NCI-H2227 (cell line): Measurements from ENCODE around the gene DARS2.
A peak's percentile ranks its signal among the peaks of the same experiment; 100 is the strongest.
"Not testable (repeated sequence)": the region's sequence is repeated elsewhere in the genome, so short reads cannot be mapped to it uniquely, and the experiment has no call there.

Experiments
- DNase-seq: peaks from one replicate; lab custom pipeline; 2025; ENCODE audit not compliant: unreplicated experiment; lab: John Stamatoyannopoulos, UW

The DARS2 gene

GRCh38 chr1:173824315-173825081, at the start of gene DARS2, which contains the start of gene CENPL:
DARS2 (plus strand) TSS chr1:173824673; CDS start chr1:173825230, 557 bp downstream.
CENPL (minus strand) TSS chr1:173824883; CDS start chr1:173811299, 13,584 bp downstream.
- peak; percentile 98 for DNase-seq

GRCh38 chr1:173775578-173776226, 48.8 kb upstream of the DARS2 start:
- no peak for DNase-seq

- no peak for DNase-seq
These were observed 44.5 kb upstream of the DARS2 start for GRCh38 chr1:173779936-173780335.

GRCh38 chr1:173784997-173785396, 39.5 kb upstream of the DARS2 start:
- no peak for DNase-seq

- no peak for DNase-seq
These were observed 34.6 kb upstream of the DARS2 start for GRCh38 chr1:173789841-173790240.

- no peak for DNase-seq
These were observed 26.4 kb upstream of the DARS2 start for GRCh38 chr1:173798078-173798477.

- not testable (repeated sequence) for DNase-seq
These were observed 24.5 kb upstream of the DARS2 start for GRCh38 chr1:173799995-173800394.

- DNase-seq, result no peak
These were observed 21.5 kb upstream of the DARS2 start for GRCh38 chr1:173802961-173803360.

- DNase-seq, result not testable (repeated sequence)
These were observed 10.8 kb upstream of the DARS2 start for GRCh38 chr1:173813654-173814053.

GRCh38 chr1:173818459-173818858, 6.0 kb upstream of the DARS2 start:
- no peak for DNase-seq

- no peak for DNase-seq
These were observed 2.8 kb upstream of the DARS2 start for GRCh38 chr1:173821680-173822079.

- no peak for DNase-seq
These were observed 625 bp upstream of the DARS2 start for GRCh38 chr1:173823781-173824314.

- no peak for DNase-seq
These were observed 3.1 kb downstream of the DARS2 start for GRCh38 chr1:173827611-173828010.

GRCh38 chr1:173832748-173833147, 8.3 kb downstream of the DARS2 start:
- no peak for DNase-seq

GRCh38 chr1:173852105-173852504, 27.6 kb downstream of the DARS2 start:
- no peak for DNase-seq

GRCh38 chr1:173853074-173853473, 28.6 kb downstream of the DARS2 start:
- no peak for DNase-seq

- DNase-seq, result no peak
These were observed 31.5 kb downstream of the DARS2 start for GRCh38 chr1:173856014-173856413.

- no peak for DNase-seq
These were observed 32.4 kb downstream of the DARS2 start for GRCh38 chr1:173856903-173857302.

GRCh38 chr1:173857363-173857917, 33.0 kb downstream of the DARS2 start:
- no peak for DNase-seq

GRCh38 chr1:173859547-173859946, 35.1 kb downstream of the DARS2 start:
- DNase-seq, result not testable (repeated sequence)

- no peak for DNase-seq
These were observed 35.6 kb downstream of the DARS2 start for GRCh38 chr1:173860065-173860464.

GRCh38 chr1:173861731-173862145, 37.3 kb downstream of the DARS2 start:
- no peak for DNase-seq
